SK-N-SH treated with all-trans-retinoic acid at 6 μM for 48 hours (cell line): ENCODE results near the gene XIRP2.

ENCODE experiments used
- BACH2 ChIP-seq: fragments of 250-450 bp; sonication (Bioruptor Pico); IDR thresholded peaks from 2 replicates; pipeline ENCODE4 v1.9.0; 2021; ENCODE audit warnings: mild to moderate bottlenecking, borderline replicate concordance
- CSDC2 ChIP-seq: fragments of 250-450 bp; sonication (Bioruptor Pico); IDR thresholded peaks from 2 replicates; pipeline ENCODE4 v1.5.0; 2020; ENCODE audit warnings: mild to moderate bottlenecking, moderate library complexity
- ISL1 ChIP-seq: fragments of 250-450 bp; sonication (Bioruptor Pico); IDR thresholded peaks from 2 replicates; pipeline ENCODE4 v2.1.2; 2022; ENCODE audit warnings: mild to moderate bottlenecking, moderate library complexity
- OSR1 ChIP-seq: fragments of 250-450 bp; sonication (Bioruptor Pico); IDR thresholded peaks from 2 replicates; pipeline ENCODE4 v1.8.0; 2022; ENCODE audit warnings: moderate library complexity, mild to moderate bottlenecking, inconsistent platforms
- RARB ChIP-seq: fragments of 250-450 bp; sonication (Bioruptor Pico); IDR thresholded peaks from 2 replicates; pipeline ENCODE4 v1.8.0; 2021; ENCODE audit warnings: mild to moderate bottlenecking, moderate library complexity
- TOX ChIP-seq: fragments of 250-450 bp; sonication (Bioruptor Pico); IDR thresholded peaks from 2 replicates; pipeline ENCODE4 v1.8.0; 2021; ENCODE audit warnings: mild to moderate bottlenecking, moderate library complexity, borderline replicate concordance
- ZFP3 ChIP-seq: fragments of 250-450 bp; sonication (Bioruptor Pico); IDR thresholded peaks from 2 replicates; pipeline ENCODE4 v1.5.0; 2020; ENCODE audit warnings: mild to moderate bottlenecking, moderate library complexity
- ZFP30 ChIP-seq: fragments of 450-650 bp; formaldehyde crosslinking; IDR thresholded peaks from 2 replicates; pipeline ENCODE4 v1.5.0; 2022; ENCODE audit warnings: mild to moderate bottlenecking, moderate library complexity
- ZNF70 ChIP-seq: fragments of 450-650 bp; formaldehyde crosslinking; IDR thresholded peaks from 2 replicates; pipeline ENCODE4 v1.5.0; 2020; ENCODE audit warnings: mild to moderate bottlenecking, moderate library complexity
- TF ChIP-seq, protein P1 (sequence below): fragments of 250-450 bp; sonication (Bioruptor Pico); IDR thresholded peaks from 2 replicates; pipeline ENCODE4 v1.5.1; 2020; ENCODE audit warnings: low read depth, mild to moderate bottlenecking, moderate library complexity
- TF ChIP-seq, protein P2 (sequence below): fragments of 250-450 bp; sonication (Bioruptor Pico); IDR thresholded peaks from 2 replicates; pipeline ENCODE4 v1.8.0; 2020; ENCODE audit warnings: mild to moderate bottlenecking, moderate library complexity, borderline replicate concordance
- TF ChIP-seq, protein P3 (sequence below): fragments of 250-450 bp; sonication (Bioruptor Pico); IDR thresholded peaks from 2 replicates; pipeline ENCODE4 v1.5.1; 2021; ENCODE audit warnings: mild to moderate bottlenecking, moderate library complexity

- TF ChIP-seq CSDC2 (CRISPR knock-in tag) (no peak), ZNF70 (CRISPR knock-in tag) (no peak), ZFP3 (no peak), ZFP30 (CRISPR knock-in tag) (no peak), RARB (no peak), TOX (CRISPR knock-in tag) (no peak), ISL1 (no peak), BACH2 (CRISPR knock-in tag) (no peak), OSR1 (CRISPR knock-in tag) (no peak)
- TF ChIP-seq, protein P1, sequence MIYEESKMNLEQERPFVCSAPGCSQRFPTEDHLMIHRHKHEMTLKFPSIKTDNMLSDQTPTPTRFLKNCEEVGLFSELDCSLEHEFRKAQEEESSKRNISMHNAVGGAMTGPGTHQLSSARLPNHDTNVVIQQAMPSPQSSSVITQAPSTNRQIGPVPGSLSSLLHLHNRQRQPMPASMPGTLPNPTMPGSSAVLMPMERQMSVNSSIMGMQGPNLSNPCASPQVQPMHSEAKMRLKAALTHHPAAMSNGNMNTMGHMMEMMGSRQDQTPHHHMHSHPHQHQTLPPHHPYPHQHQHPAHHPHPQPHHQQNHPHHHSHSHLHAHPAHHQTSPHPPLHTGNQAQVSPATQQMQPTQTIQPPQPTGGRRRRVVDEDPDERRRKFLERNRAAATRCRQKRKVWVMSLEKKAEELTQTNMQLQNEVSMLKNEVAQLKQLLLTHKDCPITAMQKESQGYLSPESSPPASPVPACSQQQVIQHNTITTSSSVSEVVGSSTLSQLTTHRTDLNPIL (CRISPR knock-in tag): no peak
- TF ChIP-seq, protein P2, sequence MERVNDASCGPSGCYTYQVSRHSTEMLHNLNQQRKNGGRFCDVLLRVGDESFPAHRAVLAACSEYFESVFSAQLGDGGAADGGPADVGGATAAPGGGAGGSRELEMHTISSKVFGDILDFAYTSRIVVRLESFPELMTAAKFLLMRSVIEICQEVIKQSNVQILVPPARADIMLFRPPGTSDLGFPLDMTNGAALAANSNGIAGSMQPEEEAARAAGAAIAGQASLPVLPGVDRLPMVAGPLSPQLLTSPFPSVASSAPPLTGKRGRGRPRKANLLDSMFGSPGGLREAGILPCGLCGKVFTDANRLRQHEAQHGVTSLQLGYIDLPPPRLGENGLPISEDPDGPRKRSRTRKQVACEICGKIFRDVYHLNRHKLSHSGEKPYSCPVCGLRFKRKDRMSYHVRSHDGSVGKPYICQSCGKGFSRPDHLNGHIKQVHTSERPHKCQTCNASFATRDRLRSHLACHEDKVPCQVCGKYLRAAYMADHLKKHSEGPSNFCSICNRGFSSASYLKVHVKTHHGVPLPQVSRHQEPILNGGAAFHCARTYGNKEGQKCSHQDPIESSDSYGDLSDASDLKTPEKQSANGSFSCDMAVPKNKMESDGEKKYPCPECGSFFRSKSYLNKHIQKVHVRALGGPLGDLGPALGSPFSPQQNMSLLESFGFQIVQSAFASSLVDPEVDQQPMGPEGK (CRISPR knock-in tag): no peak
- TF ChIP-seq, protein P3, sequence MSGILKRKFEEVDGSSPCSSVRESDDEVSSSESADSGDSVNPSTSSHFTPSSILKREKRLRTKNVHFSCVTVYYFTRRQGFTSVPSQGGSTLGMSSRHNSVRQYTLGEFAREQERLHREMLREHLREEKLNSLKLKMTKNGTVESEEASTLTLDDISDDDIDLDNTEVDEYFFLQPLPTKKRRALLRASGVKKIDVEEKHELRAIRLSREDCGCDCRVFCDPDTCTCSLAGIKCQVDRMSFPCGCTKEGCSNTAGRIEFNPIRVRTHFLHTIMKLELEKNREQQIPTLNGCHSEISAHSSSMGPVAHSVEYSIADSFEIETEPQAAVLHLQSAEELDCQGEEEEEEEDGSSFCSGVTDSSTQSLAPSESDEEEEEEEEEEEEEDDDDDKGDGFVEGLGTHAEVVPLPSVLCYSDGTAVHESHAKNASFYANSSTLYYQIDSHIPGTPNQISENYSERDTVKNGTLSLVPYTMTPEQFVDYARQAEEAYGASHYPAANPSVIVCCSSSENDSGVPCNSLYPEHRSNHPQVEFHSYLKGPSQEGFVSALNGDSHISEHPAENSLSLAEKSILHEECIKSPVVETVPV (CRISPR knock-in tag): no peak
These were observed 212.2 kb downstream of the XIRP2 start for GRCh38 chr2:167100506-167100905.
